Caco-2 (cell line): Measurements from ENCODE around the gene CCDC34. TPM values are rescaled to one million over a fixed set of nuclear protein-coding genes. Genes with fewer than 3 reads are reported as not detected.

Experiments used
- BruUV-seq: library from RNA; stranded (reverse); fragments of 400-500 nt; replicated peaks from 2 replicates; lab custom pipeline; 2021; lab: Mats Ljungman, UMichigan
- CTCF ChIA-PET: fragments of 300-600 bp; sonication (Branson Sonifier 250); formaldehyde crosslinking; loops from one replicate; lab custom pipeline; 2022; ENCODE audit warnings: antibody characterized with exemption; lab: Charles Lee
- POLR2A ChIA-PET: fragments of 300-600 bp; sonication (Branson Sonifier 250); formaldehyde crosslinking; loops from one replicate; lab custom pipeline; 2022; ENCODE audit warnings: antibody characterized with exemption; lab: Charles Lee
- DNase-seq, 2 experiments: peaks; one replicate each; pipeline versions ENCODE4 v3.0.0 to v3.0.0-alpha.2; 2020 to 2022
- H3K27me3 ChIP-seq: replicated peaks from 2 replicates; pipeline ENCODE4 v1.6.0; 2011; ENCODE audit warnings: low read length; ENCODE audit not compliant: control insufficient read depth, insufficient read depth
- H3K36me3 ChIP-seq: 2 replicates; pipeline ENCODE4 v1.5.1; 2011; ENCODE audit warnings: low read length; ENCODE audit not compliant: control insufficient read depth, insufficient read depth
- H3K4me1 ChIP-seq: fragments of 250-450 bp; sonication (Bioruptor Pico); 2 replicates; pipeline ENCODE4 v1.5.1; 2020; ENCODE audit warnings: mild to moderate bottlenecking
- H3K4me3 ChIP-seq: 2 replicates; pipeline ENCODE4 v1.5.1; 2011; ENCODE audit warnings: low read depth, mild to moderate bottlenecking, control low read depth, low read length
- H3K9me3 ChIP-seq: fragments of 250-450 bp; sonication (Bioruptor Pico); 2 replicates; pipeline ENCODE4 v1.5.1; 2020; ENCODE audit warnings: mild to moderate bottlenecking, moderate library complexity
- H3K27ac Mint-ChIP-seq: one replicate; pipeline ENCODE4 v1.8.0; 2022; ENCODE audit warnings: mixed read lengths; ENCODE audit not compliant: unreplicated experiment
- H3K27me3 Mint-ChIP-seq: one replicate; pipeline ENCODE4 v1.8.0; 2022; ENCODE audit warnings: mixed read lengths; ENCODE audit not compliant: insufficient read depth, unreplicated experiment
- H3K36me3 Mint-ChIP-seq: one replicate; pipeline ENCODE4 v1.8.0; 2022; ENCODE audit warnings: mild to moderate bottlenecking, mixed read lengths; ENCODE audit not compliant: insufficient read depth, unreplicated experiment
- H3K4me1 Mint-ChIP-seq: one replicate; pipeline ENCODE4 v1.8.0; 2022; ENCODE audit warnings: low read depth, mixed read lengths; ENCODE audit not compliant: unreplicated experiment
- H3K4me3 Mint-ChIP-seq: one replicate; pipeline ENCODE4 v1.8.0; 2022; ENCODE audit warnings: mild to moderate bottlenecking, moderate library complexity, mixed read lengths; ENCODE audit not compliant: unreplicated experiment
- H3K9me3 Mint-ChIP-seq: one replicate; pipeline ENCODE4 v1.8.0; 2022; ENCODE audit warnings: mixed read lengths; ENCODE audit not compliant: unreplicated experiment
- CTCF ChIP-seq, 2 experiments: fragments of 200-600 bp in 1 of 2; IDR thresholded peaks; 1 replicate in 1 of 2; 2 replicates in 1 of 2; pipeline versions ENCODE4 v1.5.1 to v1.8.0; 2011 to 2022; ENCODE audit warnings: antibody characterized with exemption in 1 of 2, control low read depth in 1 of 2, inconsistent platforms in 1 of 2, low read depth in 1 of 2, low read length in 1 of 2, mild to moderate bottlenecking in 1 of 2, moderate library complexity in 1 of 2; ENCODE audit not compliant: insufficient read depth in 1 of 2, severe bottlenecking in 1 of 2, unreplicated experiment in 1 of 2
- intact Hi-C: fragments of 100-400 bp; cut with micrococcal nuclease; formaldehyde crosslinking; loops from one replicate; pipeline ENCODE4 v1.10.0; 2022; ENCODE audit not compliant: unreplicated experiment
- total RNA-seq: library from RNA; stranded (reverse); gene quantifications from 2 replicates; pipeline ENCODE4 v1.2.3, GENCODE V29; 2022

The CCDC34 gene
- total RNA-seq, 1 experiment from 2014 or later: 25.7 TPM

GRCh38 chr11:27395556-27396258, 32.7 kb upstream of the CCDC34 start:
- BruUV-seq: no TSS peak
- H3K9me3 Mint-ChIP-seq: no peaks in the 10 kb centered on the region
- intact Hi-C loops: loop anchor here (1.0 to 5.0 kb wide), 6 partner anchors 21 to 208 kb away; partner anchors contain the start of genes CCDC34 and LGR4
- H3K27me3 Mint-ChIP-seq: no peaks in the 10 kb centered on the region
- ChIA-PET POLR2A (interaction anchor here (0.9 to 1.4 kb wide), 8 partner anchors 9 to 101 kb away, joined by 3 to 16 read pairs (median 4); partner anchors contain the start of genes CCDC34 and LGR4), CTCF (interaction anchor here (0.5 to 1.6 kb wide), 8 partner anchors 21 to 208 kb away, joined by 3 to 10 read pairs (median 3); partner anchors contain the start of gene LGR4)
- peak; percentile 76 to 77 for DNase-seq
- H3K36me3 Mint-ChIP-seq: peaks cover 6% of the 10 kb centered on the region
- no peak for TF ChIP-seq CTCF (IDR thresholded peaks at IDR 0.05; ENCODE audit: insufficient read depth in 1 of 2, low read depth in 1 of 2, low read length in 1 of 2, severe bottlenecking in 1 of 2, unreplicated experiment in 1 of 2)
- H3K27ac Mint-ChIP-seq: peak overlapping the region; percentile 97
- peak overlapping the region; percentile 70 for H3K4me3 Mint-ChIP-seq
- Histone ChIP-seq H3K27me3 (no peaks in the 10 kb centered on the region), H3K9me3 (no peaks in the 10 kb centered on the region), H3K4me3 (peak overlapping the region; percentile 16), H3K4me1 (peaks cover 73% of the 10 kb centered on the region), H3K36me3 (no peaks in the 10 kb centered on the region)
- H3K4me1 Mint-ChIP-seq: peaks cover 63% of the 10 kb centered on the region

- Histone ChIP-seq H3K4me3 (no peak overlapping the region), H3K4me1 (peaks cover 82% of the 10 kb centered on the region), H3K36me3 (no peaks in the 10 kb centered on the region), H3K27me3 (no peaks in the 10 kb centered on the region), H3K9me3 (no peaks in the 10 kb centered on the region)
- intact Hi-C loops: loop anchor here (1.0 to 5.0 kb wide), 4 partner anchors 21 to 208 kb away; partner anchors contain the start of gene CCDC34
- no peak for DNase-seq
- peak overlapping the region; percentile 97 for H3K27ac Mint-ChIP-seq
- BruUV-seq: no TSS peak
- H3K4me1 Mint-ChIP-seq: peaks cover 63% of the 10 kb centered on the region
- peak overlapping the region; percentile 70 for H3K4me3 Mint-ChIP-seq
- POLR2A ChIA-PET: interaction anchor here (1.4 kb wide), 3 partner anchors 21 to 78 kb away, joined by 4 to 16 read pairs (median 7); partner anchors contain the start of gene LGR4
- TF ChIP-seq CTCF (IDR thresholded peaks at IDR 0.05; ENCODE audit: insufficient read depth in 1 of 2, low read depth in 1 of 2, low read length in 1 of 2, severe bottlenecking in 1 of 2, unreplicated experiment in 1 of 2): no peak
- CTCF ChIA-PET: interaction anchor here (0.5 to 1.6 kb wide), 5 partner anchors 20 to 1088 kb away, joined by 3 to 10 read pairs (median 7); partner anchors contain the start of gene LGR4
- H3K9me3 Mint-ChIP-seq: no peaks in the 10 kb centered on the region
- no peaks in the 10 kb centered on the region for H3K27me3 Mint-ChIP-seq
- H3K36me3 Mint-ChIP-seq: peaks cover 6% of the 10 kb centered on the region
Observed at GRCh38 chr11:27394781-27395228, 31.8 kb upstream of the CCDC34 start.

- H3K9me3 ChIP-seq: no peaks in the 10 kb centered on the region
- H3K9me3 Mint-ChIP-seq: no peaks in the 10 kb centered on the region
- ChIA-PET CTCF (no interaction called here), POLR2A (interaction anchor here (1.4 kb wide), 1 partner anchor 80 kb away, joined by 5 read pairs; the partner anchor contains the start of gene LGR4)
- intact Hi-C loops: loop anchor here (1.0 to 2.0 kb wide), 3 partner anchors 52 to 80 kb away; partner anchors contain the start of gene LGR4
- H3K4me3 ChIP-seq: no peak overlapping the region
- H3K4me1 ChIP-seq: peaks cover 92% of the 10 kb centered on the region
- BruUV-seq: no TSS peak
- H3K27me3 ChIP-seq: no peaks in the 10 kb centered on the region
- peak; percentile 51 to 67 for DNase-seq
- H3K4me1 Mint-ChIP-seq: peaks cover 56% of the 10 kb centered on the region
- peak overlapping the region; percentile 97 for H3K27ac Mint-ChIP-seq
- H3K4me3 Mint-ChIP-seq: peak overlapping the region; percentile 22
- no peak for TF ChIP-seq CTCF (IDR thresholded peaks at IDR 0.05; ENCODE audit: insufficient read depth in 1 of 2, low read depth in 1 of 2, low read length in 1 of 2, severe bottlenecking in 1 of 2, unreplicated experiment in 1 of 2)
- H3K36me3 Mint-ChIP-seq: peaks cover 7% of the 10 kb centered on the region
- no peaks in the 10 kb centered on the region for H3K36me3 ChIP-seq
- no peaks in the 10 kb centered on the region for H3K27me3 Mint-ChIP-seq
Observed at GRCh38 chr11:27392278-27393114, 29.5 kb upstream of the CCDC34 start.
